ENCODE data around the gene POU4F1. TPM values are rescaled to one million over a fixed set of nuclear protein-coding genes. Genes with fewer than 3 reads are reported as not detected.

The POU4F1 gene
- polyA plus RNA-seq, 1 donor from 2014 or later, result not detected

DNA sequence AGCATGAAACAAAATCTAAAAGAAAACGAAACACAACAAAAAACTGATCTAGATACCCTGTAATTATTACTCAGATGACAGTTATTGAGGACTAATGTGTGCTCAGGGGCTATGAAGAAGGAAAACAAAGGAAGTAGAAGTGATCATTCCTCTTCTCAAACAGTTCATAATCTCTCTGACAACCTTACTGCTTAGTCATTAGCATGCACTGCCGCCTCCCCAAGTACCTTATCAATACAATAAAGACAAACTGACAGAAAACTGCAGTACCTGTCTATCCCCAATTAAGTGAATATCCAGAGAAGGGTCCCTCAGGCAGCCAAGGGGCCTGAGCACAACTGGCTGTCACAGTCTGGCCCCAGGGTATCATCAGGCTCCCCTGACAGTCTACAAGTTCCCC, 22.0 kb upstream of the POU4F1 start:
- TF ChIP-seq EP300 (conservative IDR thresholded peaks at IDR 0.05; ENCODE audit: poor library complexity, severe bottlenecking) (no peak), CTCF (IDR thresholded peaks at IDR 0.05; ENCODE audit: poor library complexity, severe bottlenecking) (no peak), MXI1 (conservative IDR thresholded peaks at IDR 0.05; ENCODE audit: poor library complexity, severe bottlenecking) (no peak), EZH2 (IDR thresholded peaks at IDR 0.05; ENCODE audit: borderline replicate concordance, insufficient read depth, low read length, poor library complexity, severe bottlenecking) (no peak), RAD21 (conservative IDR thresholded peaks at IDR 0.05) (no peak), POLR2AphosphoS5 (IDR thresholded peaks at IDR 0.05) (no peak), SMC3 (conservative IDR thresholded peaks at IDR 0.05; ENCODE audit: poor library complexity) (no peak), TAF1 (IDR thresholded peaks at IDR 0.05; ENCODE audit: low read depth) (no peak), REST (IDR thresholded peaks at IDR 0.05; ENCODE audit: borderline replicate concordance) (no peak)
- Histone ChIP-seq H3K4me2 (ENCODE audit: low read length) (no peak overlapping the region), H3K36me3 (ENCODE audit: insufficient read depth, low read length) (peaks cover 3% of the 10 kb centered on the region), H3K9ac (ENCODE audit: low read length) (no peak overlapping the region), H3K27ac (ENCODE audit: low read length) (no peak overlapping the region), H3F3A (ENCODE audit: insufficient read depth, low read length, poor library complexity, severe bottlenecking) (no peaks in the 10 kb centered on the region), H3K4me3 (ENCODE audit: low read length) (no peak overlapping the region), H3K79me2 (replicated peaks; ENCODE audit: insufficient read depth, low read length) (no peaks in the 10 kb centered on the region), H2AFZ (ENCODE audit: low read depth, low read length) (no peak overlapping the region), H4K20me1 (ENCODE audit: insufficient read depth) (no peaks in the 10 kb centered on the region), H3K9me2 (ENCODE audit: insufficient read depth, low read length) (no peaks in the 10 kb centered on the region), H3K9me3 (ENCODE audit: low read length) (no peaks in the 10 kb centered on the region), H3K27me3 (ENCODE audit: insufficient read depth, low read depth, low read length) (no peaks in the 10 kb centered on the region)

DNA sequence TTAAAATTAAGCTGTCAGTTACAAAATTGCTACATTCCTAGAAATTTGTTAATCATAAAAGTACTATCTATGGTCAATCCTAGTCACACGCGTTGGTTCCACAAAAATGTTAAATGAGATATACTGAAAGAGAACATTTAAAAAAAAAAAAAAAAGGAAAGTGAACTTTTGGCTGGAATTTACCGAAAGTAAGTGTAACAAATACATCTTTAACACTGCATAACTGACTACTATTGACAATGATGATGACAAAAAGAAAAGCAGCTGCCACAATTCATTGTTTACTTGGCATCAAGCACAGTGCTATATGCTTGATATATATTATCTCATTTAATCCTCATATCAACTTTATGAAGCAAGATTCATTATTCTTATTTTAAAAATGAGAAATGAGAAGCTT, 19.8 kb upstream of the POU4F1 start:
- Histone ChIP-seq H3K27me3 (ENCODE audit: insufficient read depth, low read depth, low read length) (no peaks in the 10 kb centered on the region), H3K4me2 (ENCODE audit: low read length) (no peak overlapping the region), H3K36me3 (ENCODE audit: insufficient read depth, low read length) (no peaks in the 10 kb centered on the region), H3K9me3 (ENCODE audit: low read length) (no peaks in the 10 kb centered on the region), H4K20me1 (ENCODE audit: insufficient read depth) (no peaks in the 10 kb centered on the region), H3K79me2 (replicated peaks; ENCODE audit: insufficient read depth, low read length) (no peaks in the 10 kb centered on the region), H3K4me3 (ENCODE audit: low read length) (no peak overlapping the region), H3F3A (ENCODE audit: insufficient read depth, low read length, poor library complexity, severe bottlenecking) (no peaks in the 10 kb centered on the region), H2AFZ (ENCODE audit: low read depth, low read length) (no peak overlapping the region), H3K9ac (ENCODE audit: low read length) (no peak overlapping the region), H3K27ac (ENCODE audit: low read length) (no peak overlapping the region), H3K9me2 (ENCODE audit: insufficient read depth, low read length) (no peaks in the 10 kb centered on the region)
- TF ChIP-seq EP300 (conservative IDR thresholded peaks at IDR 0.05; ENCODE audit: poor library complexity, severe bottlenecking) (no peak), MXI1 (conservative IDR thresholded peaks at IDR 0.05; ENCODE audit: poor library complexity, severe bottlenecking) (no peak), POLR2AphosphoS5 (IDR thresholded peaks at IDR 0.05) (no peak), EZH2 (IDR thresholded peaks at IDR 0.05; ENCODE audit: borderline replicate concordance, insufficient read depth, low read length, poor library complexity, severe bottlenecking) (no peak), TAF1 (IDR thresholded peaks at IDR 0.05; ENCODE audit: low read depth) (no peak), REST (IDR thresholded peaks at IDR 0.05; ENCODE audit: borderline replicate concordance) (no peak), SMC3 (conservative IDR thresholded peaks at IDR 0.05; ENCODE audit: poor library complexity) (no peak)
